Activated CD8-positive, alpha-beta memory T cell treated with anti-CD3 and anti-CD28 coated beads, Interleukin-2, amount 50 U/mL, for 48 hours (primary cell): ENCODE measurements around the gene TDRD9.
"Not testable (repeated sequence)": the region's sequence is repeated elsewhere in the genome, so short reads cannot be mapped to it uniquely, and the experiment has no call there.

ENCODE experiments used
- DNase-seq: peaks from one replicate; pipeline ENCODE4 v3.0.0-alpha.2; 2020

The TDRD9 gene

GRCh38 chr14:103925316-103925715, 2.9 kb upstream of the TDRD9 start:
- no peak for DNase-seq

- DNase-seq = no peak
Measured at GRCh38 chr14:103927566-103927965, 690 bp upstream of the TDRD9 start.

GRCh38 chr14:103930051-103930604, 1.9 kb downstream of the TDRD9 start:
- no peak for DNase-seq

DNA sequence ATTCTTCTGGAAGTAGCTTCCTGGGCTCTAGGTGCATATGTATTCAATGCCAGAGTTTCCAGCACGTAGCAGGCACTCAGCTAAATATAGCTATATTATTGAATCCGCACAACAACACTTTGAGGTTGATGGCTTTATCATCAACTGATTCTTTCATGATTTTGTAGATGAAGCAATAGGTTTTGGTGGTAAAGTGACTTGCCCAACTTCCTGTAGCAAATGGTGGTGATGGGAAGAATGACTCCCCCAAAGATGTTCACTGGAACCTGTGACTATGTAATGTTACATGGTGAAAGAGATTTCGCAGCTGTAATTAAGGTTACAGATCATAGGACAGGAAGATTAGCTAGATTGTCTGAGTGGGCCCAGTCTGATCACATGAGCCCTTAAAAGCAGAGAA, 3.2 kb downstream of the TDRD9 start:
- DNase-seq = no peak

DNA sequence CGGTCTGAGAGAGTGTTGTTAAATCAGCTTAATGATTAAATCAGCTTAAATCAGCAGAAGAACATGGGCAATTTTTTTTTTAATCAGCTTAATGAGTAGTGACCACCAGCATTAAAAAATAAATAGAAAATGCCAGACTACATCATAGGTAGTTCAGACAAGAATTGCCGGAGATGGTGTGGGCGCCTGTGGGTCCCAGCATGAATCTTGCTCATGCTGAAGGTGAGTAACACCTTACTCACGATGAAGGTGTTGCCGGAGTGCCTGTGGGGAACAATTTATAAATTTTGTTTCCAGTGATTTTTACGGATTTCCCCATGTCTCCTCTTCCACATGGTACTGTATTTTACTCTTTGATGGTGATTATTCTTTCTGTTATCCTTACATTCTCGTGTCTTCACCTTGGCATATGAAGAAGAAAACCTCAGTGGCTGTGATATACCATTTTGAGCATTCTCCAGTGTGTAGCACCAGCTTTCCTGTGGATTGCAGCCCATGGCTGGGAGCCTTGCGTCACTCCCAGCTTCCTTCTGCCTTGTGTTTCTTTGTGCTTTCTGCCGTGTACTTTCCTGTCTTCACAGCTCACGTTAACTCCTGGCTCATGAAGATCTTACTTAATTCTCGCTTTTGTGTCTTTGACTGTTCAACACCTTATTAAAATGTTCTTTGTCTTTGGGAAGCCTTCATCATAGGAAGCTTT, 4.7 kb downstream of the TDRD9 start:
- no peak for DNase-seq

GRCh38 chr14:103935102-103935501, 6.8 kb downstream of the TDRD9 start:
- DNase-seq = no peak

DNA sequence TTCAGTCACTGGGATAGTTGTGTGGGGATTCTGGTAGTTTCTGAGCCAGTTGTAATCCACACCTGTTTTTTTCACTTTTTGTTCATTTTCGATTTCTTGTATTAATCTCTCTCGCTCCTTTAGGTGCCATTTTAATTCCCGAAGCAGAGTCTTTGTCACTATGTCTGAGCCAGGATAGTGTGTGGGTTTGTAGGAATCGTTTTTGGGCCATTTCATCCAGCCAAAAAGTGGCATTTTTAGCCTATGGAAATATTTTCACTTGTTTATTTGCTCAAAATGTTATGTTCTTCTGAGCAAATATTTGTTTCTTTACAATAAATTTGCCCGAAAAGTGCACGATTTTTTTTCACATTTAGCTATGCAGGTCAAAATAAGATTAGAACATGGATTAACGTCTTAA, 13.2 kb downstream of the TDRD9 start:
- no peak for DNase-seq

- DNase-seq = no peak
Measured at GRCh38 chr14:103941973-103942736, 13.9 kb downstream of the TDRD9 start, which contains the start of gene RD3L. TSS of gene RD3L (minus strand) at chr14:103942529. CDS start at chr14:103941695, 834 bp downstream.

GRCh38 chr14:103943673-103944072, 15.4 kb downstream of the TDRD9 start:
- no peak for DNase-seq

DNA sequence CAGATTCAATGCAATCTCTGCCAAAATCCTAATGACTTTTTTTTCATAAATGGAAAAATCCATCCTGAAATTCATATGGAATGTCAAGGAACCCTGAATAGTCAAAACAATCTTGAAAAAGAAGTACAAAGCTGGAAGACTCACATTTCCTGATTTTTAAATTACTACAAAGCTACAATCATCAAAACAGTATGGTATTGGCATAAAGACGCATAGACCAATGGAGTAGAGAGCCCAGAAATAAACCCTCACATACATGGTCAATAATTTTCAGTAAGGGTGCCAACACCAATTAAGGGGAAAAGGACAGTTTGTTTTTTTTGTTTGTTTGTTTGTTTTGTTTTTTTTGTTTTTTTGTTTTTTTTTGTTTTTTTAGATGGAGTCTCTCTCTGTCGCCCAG, 18.7 kb downstream of the TDRD9 start:
- DNase-seq = no peak

DNA sequence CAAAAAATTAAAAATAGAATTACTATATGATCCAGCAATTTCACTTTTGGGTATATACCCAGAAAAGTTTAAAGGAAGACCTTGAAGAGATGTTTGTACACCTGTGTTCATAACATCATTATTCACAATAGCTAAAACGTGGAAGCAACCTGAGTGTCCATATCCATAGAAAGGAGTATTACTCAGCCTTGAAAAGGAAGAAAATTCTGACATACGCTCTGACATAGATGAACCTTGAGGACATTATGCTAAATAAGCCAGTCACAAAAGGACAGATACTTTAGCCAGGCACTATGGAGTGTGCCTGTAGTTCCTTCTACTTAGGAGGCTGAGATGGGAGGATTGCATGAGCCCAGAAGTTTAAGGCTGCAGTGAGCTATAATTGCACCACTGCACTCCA, 20.2 kb downstream of the TDRD9 start:
- no peak for DNase-seq

- DNase-seq = no peak
Measured at GRCh38 chr14:103949131-103949790, 21.0 kb downstream of the TDRD9 start.

DNA sequence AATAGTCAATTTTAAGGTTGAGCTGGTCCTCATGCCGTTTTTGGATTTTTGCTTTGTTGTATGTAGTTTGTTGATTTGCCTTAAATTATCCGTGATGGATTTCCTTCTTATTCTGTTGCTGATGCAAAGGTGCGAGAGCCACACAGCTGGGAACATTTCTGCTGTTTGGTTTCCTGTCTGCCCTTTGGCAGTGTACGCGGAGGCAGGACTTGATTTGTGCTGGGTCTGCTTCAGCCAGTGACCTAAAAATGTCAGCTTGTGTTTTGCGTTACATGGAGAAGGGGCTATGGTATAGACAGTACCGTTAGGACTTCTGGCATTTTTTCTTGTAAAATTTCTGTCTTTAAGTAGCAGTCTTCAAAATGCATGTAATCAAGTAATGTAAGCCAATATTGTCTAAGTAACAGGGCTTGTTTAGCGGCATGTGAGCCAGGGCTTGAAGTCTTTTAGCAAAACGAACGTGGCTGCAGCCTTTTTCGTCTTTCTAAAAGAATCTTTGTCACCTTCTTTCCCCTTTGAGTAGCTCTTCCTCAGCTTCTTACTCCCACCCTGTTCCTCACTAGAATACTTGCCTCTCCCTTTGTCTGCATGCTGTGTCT, 32.3 kb downstream of the TDRD9 start:
- no peak for DNase-seq

DNA sequence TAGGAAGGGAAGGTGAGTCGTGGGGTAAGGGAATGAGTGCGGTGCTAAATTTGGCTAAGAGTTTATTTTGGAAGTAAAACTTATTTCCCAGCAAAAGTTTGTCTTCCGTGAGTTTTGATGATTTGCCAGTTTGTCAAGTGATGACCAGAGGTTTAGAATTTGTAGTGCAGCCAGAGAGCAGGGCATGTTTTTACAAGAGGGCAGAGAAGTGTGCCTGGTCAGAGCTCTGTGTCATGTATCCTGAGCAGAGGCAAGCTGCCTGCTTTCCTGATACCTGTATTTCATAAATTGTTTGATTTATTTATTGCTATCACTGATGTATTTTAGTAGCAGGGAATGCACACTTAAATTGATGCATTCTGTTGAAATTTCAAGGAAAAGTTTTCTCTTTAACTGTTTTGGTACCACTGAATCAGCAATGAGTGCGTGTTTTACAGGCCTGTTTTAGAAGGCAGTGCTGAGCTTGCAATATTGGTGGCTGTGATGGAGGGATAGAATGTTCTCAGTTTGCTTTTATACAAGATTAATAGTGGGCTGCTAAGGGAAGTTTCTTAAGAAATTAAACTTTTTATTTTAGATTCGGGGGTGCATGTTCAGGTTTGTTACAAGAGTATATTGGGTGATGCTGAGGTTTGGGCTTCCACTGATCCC, 33.8 kb downstream of the TDRD9 start:
- DNase-seq = no peak

DNA sequence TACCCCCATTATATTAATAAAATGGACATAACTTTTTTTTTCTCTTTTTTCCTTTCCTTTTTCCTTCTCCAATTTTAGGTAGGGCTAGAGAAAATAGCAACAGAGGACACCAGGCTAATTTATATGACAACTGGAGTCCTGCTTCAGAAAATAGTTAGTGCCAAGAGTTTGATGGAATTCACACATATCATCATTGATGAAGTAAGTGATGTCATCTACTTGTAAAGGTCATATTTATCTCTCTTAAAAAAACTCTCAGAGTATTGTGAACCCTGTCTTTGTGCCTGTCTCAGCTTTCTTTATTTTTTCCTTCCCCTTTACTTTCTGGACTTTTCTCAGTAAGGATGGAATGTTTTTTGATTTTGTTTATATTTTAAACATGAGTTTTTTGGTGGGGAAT, 38.4 kb downstream of the TDRD9 start:
- no peak for DNase-seq

GRCh38 chr14:103969961-103970360, 41.7 kb downstream of the TDRD9 start:
- DNase-seq = no peak

DNA sequence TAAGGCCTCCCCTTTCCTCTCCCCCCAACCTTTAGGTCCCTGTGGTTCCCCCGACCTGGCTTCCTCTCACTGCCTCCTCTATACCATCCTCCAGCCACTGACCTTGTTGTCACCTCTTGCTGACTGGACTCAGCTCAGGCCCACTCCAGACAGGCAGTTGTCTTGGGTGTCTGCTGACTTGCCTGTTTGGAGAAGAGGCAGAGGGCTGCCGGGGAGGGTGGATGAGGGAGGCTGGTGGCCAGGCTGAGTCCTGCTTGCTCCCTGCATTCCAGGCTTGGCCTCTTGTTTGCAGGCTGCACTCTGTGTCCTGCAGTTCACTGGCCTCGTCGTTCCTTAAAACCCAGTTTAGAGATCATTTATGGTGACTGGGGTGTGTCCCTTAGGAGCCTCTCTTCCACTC, 45.1 kb downstream of the TDRD9 start:
- no peak for DNase-seq

DNA sequence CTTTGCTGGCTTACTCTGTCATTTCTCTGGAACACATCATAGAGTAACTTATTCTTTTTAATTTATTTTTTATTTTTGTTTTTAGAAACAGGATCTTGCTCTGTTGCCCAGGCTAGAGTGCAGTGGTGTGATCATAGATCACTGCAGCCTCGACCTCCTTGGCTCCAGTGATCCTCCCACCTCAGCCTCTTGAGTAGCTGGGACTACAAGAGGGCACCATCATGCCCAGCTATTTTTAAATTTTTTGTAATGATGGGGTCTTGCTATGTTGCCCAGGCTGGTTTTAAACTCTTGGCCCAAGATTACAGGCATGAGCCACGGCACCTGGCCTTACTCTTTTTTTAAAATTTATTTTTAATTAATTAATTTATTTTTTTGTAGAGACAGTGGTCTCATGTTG, 46.3 kb downstream of the TDRD9 start:
- DNase-seq = no peak

DNA sequence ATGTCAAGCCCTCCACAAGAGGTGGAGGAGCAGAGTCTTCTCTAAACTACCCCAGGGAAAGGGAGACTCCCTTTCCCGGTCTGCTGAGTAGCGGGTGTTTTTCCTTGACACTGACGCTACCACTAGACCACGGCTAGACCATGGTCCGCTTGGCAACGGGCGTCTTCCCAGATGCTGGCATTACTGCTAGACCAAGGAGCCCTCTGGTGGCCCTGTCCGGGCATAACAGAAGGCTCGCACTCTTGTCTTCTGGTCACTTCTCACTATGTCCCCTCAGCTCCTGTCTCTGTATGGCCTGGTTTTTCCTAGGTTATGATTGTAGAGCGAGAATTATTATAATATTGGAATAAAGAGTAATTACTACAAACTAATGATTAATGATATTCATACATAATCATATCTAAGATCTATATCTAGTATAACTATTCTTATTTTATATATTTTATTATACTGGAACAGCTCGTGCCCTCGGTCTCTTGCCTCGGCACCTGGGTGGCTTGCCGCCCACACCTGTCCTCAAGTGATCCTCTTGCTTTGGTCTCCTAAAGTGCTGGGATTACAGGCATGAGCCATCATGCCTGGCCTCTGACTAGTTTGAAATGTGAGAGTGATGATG, 52.5 kb downstream of the TDRD9 start:
- not testable (repeated sequence) for DNase-seq

DNA sequence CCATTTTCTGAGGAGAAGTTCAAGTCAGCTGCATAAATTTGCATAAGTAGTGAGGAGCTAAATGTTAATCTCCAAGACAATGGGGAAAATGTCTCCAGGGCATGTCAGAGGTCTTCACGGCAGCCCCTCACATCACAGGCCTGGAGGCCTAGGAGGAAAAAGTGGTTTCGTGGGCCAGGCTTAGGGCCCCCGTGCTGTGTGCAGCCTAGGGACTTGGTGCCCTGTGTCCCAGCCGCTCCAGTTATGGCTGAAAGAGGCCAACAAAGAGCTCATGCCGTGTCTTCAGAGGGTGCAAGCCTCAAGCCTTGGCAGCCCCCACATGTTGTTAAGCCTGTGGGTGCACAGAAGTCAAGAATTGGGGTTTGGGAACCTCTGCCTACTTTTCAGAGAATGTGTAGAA, 55.9 kb downstream of the TDRD9 start:
- DNase-seq = no peak

GRCh38 chr14:103989034-103989433, 60.8 kb downstream of the TDRD9 start:
- DNase-seq = no peak

DNA sequence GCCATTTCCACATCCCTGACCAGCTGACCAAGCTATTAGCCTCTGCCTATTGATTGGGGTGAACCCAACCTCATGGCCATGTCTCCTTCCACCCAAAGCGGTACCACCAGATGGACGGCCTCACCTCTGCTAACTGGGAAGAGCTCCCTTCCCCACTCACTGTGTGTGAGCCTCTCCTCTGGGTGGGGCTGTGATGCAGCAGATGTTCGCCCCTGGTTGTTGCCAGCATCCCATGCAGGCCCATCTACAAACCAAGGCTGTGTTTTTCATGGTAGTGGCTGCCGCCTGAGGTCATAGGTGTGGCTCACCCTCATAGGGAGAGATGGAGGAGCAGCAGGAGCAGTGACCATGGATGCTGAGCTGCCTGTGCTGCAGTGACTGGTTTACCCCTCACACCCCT, 61.7 kb downstream of the TDRD9 start:
- DNase-seq = no peak
